Measurements from ENCODE around the gene CCDC30. TPM values are rescaled to one million over a fixed set of nuclear protein-coding genes. Genes with fewer than 3 reads are reported as not detected.

The CCDC30 gene
- total RNA-seq, result 0.25 and 0.26 TPM in 2 replicates

DNA sequence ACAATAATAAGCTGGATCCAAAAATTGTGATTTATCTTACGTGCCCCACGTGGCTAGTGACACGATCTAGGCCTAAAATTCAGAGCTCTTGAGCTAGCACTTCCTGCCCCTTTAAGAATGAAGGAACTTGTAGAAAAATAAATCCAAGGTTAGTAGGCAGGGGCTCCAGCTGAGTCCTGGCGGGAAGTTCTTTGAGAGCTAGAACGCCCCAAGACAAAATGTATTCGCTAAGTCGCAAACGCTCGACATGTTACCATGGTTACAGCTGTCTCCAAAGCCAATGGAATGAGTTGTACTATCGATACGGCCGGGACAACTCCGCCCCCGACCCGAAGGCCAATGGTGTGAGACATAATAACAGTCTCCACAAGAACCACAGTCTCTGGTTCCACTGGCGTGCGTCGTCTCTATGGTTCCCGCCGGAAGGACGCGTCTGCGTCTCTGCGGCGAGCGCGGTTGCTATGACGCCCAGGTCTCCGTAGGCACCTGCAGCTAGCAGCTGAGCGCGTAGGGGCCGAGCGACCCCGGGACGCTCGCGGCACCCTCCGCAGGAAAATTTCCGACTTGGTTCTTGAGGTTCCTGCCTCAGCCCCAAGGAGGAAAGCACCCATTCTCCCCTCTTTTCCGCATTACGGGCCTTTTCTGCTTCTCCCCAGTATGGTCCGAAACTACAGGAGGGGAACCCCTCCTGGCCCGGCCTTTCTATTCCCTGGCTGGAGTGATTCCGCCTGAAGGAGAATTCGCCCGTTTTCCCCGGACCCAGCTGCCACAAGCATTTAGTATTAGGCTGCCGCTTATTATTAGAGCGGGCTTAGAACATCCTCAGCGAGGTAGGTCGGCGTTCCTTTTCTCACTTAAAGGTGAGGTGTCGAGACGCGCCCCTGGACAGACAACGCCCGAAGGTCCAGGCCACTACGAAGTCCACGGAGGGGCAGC is at the start of gene CCDC30:
TSS of gene CCDC30 (plus strand) at position 459 of the 936 bp plus-strand sequence. CDS start 17,266 bp downstream, outside the sequence.
- DNase-seq (ENCODE audit: low read depth in 2 of 2), result peak; percentile 96 to 97

DNA sequence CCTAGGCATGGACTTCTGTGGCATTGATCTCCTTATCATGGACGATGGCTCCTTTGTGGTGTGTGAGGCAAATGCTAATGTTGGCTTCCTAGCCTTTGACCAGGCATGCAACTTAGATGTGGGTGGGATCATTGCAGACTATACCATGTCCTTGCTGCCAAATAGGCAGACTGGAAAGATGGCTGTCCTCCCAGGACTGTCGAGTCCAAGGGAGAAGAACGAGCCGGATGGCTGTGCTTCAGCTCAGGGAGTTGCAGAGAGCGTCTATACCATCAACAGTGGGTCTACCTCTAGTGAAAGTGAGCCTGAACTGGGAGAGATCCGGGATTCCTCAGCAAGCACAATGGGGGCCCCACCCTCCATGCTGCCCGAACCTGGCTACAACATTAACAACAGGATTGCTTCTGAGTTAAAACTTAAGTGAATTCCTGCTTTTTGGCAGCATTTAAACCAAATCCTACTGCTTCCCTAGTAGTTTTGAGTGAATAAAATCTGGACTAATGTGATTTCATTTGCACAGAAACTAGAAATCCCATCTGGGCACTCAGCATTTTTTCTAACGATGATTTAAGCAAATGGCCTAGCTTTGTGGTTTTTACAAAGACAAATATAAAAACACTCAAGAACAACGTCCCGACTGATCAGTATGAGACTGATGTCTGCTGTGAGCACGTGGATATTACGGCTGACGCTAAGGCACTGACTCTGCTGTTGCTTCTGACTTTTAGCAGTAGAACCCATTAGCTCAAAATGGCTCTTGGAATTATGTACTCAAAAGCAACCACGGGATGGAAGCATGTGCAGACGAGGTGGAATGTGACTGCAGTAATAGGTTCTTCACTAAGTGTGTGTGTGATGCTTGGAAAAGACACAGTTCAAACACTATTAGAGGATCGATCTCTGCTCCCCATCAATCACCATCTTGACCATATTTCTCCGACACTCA is 48.3 kb upstream of the CCDC30 start:
- no peak for DNase-seq (ENCODE audit: low read depth in 2 of 2)

GRCh38 chr1:42417166-42417565 is 45.9 kb upstream of the CCDC30 start:
- no peak for DNase-seq (ENCODE audit: low read depth in 2 of 2)

DNA sequence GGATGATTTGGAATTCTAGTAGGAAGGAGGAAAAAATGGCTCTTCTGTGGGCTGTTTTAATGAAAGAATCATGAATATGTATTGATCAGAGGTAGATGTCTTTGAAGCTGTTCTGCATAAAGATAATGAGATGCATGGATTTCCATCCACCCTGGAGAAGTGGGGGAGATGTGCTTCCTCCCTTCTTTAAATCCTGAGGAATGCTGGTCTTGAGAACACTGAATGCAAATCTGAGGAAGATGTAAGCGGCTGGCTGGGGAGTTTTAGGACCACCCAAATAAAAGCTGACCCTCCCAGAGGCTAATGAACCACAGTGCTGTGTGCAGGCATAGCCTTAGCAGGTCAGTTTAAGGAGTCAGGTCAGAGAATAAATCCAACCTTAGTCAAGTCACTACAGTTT is 44.6 kb upstream of the CCDC30 start:
- no peak for DNase-seq (ENCODE audit: low read depth in 2 of 2)

DNA sequence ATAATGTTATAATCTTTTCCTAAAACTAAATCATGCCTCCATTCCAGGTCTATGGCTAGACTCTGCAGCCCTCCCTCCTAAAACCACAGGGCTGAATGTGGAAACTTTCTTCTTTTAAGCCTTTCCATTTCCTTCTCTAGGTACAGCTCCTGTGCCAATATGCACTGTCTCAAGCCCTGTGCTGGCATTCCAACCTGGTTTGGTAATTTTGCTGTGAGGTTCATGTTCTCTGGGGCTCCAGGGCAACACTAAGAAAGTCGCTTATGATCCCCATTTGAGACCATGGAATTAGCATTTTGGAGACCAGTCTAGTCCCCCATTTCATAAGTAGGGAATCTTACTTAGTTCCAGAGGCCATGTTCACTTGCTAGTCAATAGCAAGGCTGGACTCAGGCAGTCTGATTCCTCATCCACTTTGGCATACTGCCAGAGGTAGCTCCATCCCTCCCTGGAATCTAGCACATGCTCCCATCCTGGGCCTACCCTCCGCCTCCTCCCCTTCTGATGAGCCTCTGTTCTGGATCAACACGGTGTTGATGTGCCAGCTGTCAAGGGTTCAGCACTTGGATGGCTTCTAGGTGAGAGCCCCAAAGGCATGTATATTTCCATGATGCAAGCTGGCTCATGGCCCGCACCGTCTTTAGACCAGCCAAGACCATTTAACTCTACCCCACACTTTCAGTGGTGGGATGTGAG is 43.8 kb upstream of the CCDC30 start:
- no peak for DNase-seq (ENCODE audit: low read depth in 2 of 2)

DNA sequence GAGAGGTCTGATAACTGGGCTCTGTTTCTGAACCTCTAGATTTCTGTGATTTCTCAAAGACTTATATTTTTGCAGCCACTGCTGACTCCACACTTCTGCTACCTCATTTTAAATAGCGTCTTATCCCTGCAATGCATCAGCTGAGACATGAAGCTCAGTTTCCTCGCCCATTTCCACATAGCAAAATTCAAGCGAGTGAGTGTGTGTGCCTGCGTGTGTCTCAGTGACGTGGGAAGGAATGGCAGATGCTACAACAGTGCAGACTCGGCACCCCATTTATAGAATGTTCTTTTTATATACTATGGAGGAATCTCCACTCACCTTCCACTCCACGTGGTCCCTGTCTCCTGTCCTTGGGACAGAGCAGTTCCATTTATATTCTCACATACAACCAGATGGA is 43.0 kb upstream of the CCDC30 start:
- no peak for DNase-seq (ENCODE audit: low read depth in 2 of 2)

- peak; percentile 45 to 79 for DNase-seq (ENCODE audit: low read depth in 2 of 2)
Measured at GRCh38 chr1:42420911-42421585, 42.0 kb upstream of the CCDC30 start.

DNA sequence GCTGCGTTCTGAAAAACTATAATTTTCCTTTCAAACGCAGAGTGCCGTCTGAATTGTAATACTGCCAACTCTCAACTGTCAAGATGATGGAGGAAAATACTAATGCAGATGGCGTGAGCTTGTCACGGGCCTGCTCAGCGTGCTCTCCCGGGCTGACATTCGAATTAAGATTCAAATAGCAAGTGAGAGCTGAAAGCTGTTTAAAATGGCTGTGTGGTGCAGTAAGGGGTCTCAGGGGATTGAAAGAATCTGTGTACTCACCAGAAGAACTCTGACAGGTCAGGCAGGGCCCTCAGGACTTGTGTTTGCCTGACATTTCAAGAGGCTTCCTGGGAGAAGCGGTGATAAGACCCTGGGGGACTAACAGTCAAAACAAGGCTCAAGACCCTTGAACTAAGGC is 40.3 kb upstream of the CCDC30 start:
- DNase-seq (ENCODE audit: low read depth in 2 of 2), result no peak

- DNase-seq (ENCODE audit: low read depth in 2 of 2), result no peak
Measured at GRCh38 chr1:42423681-42424080, 39.4 kb upstream of the CCDC30 start.

- no peak for DNase-seq (ENCODE audit: low read depth in 2 of 2)
Measured at GRCh38 chr1:42424201-42424600, 38.9 kb upstream of the CCDC30 start.

- peak in 1 of 2 donors; percentile 75 for DNase-seq (ENCODE audit: low read depth in 2 of 2)
Measured at GRCh38 chr1:42427240-42427639, 35.8 kb upstream of the CCDC30 start.

DNA sequence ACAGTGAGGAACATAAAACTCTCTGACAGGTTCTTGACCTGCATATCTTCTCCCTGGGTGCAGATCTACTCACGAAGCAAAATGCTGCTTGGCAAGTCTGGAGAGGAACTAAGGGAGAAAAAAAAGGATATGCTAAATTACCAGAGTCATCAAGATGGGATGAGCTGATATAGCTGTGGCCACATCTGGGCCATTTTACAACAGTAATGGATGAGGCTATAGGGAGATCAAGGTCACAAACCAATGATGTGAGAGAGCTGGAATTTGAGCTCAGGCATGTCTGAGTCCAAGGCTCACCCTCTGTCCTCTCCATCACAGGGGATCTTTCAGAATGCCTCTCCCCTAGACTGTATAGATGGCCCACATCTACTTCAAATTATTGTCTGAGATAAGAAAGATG is 33.5 kb upstream of the CCDC30 start:
- DNase-seq (ENCODE audit: low read depth in 2 of 2), result no peak

DNA sequence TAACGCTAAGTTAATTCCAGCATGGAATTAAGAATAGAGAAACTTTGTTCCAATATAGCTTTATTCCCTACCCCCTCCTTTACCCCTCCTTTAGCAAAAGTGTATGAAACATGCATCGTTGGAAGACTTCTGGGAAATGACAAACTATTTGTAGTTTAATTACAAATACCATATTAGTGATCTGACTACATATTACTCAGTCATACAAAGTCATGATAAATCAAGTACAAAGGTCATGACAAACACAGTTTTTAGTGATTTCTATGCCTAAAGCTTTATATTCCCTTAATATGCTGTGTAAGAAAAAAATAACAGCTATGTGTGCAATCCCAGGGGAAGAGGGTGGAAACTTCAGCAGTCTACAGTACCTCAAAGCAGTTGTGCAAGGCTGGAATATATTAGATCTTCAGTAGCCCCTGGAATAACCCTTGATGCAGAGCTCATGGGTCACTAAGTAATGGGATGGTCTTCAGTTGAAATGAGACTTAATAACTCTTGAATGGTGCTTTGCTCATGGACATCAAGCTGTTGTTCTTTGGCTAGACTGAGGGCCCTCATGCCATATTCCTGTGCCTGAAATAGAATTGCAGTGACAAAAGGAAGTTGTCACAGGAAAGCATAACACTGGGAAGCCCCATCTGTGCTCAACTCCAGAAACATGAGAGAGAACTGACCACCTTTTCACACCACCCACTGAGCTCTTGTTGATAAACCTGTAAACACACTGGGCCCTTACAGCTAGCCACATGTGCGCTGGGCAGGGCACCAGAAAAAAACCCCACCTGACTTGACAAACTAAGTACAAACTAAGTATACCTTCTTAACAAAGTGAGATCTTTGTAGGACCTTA is 32.6 kb upstream of the CCDC30 start:
- peak; percentile 74 to 91 for DNase-seq (ENCODE audit: low read depth in 2 of 2)

DNA sequence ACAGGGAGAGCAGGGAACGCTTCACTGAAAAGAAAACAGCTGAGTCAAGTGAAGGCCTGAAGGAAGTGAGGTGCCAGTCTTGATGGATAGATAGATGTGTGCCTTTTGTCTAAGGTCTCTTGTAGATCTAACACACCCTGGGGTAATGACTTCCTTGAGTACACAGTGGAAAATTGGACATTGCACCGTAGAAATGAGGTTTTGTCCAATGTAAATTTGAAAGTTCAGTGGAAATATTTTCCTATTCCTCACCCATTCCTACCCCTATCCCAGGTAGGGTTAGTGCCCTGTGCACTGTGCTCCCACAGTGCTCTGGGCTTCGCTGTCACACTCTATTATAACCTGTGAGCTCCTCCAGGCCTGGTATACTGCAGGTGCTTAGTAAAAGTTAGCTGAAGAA is 31.6 kb upstream of the CCDC30 start:
- DNase-seq (ENCODE audit: low read depth in 2 of 2), result no peak

DNA sequence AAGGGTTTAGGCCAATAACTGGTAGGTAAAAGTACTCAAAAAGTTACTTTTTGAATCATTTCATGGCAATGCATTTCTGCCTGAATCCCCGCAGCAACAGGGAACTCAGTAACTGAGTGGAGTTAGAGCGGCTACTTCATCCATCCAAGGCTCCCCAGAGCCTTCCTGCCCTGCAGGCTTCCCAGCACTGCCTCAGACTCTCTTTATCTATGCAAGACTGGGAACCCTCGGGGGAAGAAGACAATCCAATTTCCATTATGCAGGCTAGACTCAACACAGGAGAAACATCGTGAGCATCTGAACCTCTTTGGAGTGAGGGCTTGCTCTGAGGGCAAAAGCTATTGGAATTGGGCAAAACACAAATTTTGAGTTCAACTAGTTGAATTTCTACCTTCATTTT is 30.4 kb upstream of the CCDC30 start:
- no peak for DNase-seq (ENCODE audit: low read depth in 2 of 2)

DNA sequence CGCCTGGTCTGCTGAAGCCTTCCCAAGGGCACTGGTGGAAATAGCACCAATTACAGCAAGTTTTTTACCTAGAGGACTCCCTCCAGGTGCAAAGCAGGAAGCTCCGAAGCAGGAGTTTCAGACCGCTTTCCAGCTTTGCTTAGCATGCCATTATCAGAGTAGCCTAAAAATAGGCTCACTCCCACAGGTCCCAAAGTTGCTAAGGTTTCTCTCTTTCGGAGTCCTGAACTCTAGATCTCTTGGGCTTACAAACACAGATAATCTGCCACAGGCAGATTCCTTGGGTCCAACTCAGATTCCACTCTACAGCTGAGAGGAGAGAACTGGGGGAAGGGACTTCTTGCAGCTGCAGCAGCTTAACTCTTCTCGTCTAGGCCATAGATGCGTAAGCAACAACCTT is 29.7 kb upstream of the CCDC30 start:
- DNase-seq (ENCODE audit: low read depth in 2 of 2), result no peak

- no peak for DNase-seq (ENCODE audit: low read depth in 2 of 2)
Measured at GRCh38 chr1:42434340-42434739, 28.7 kb upstream of the CCDC30 start.

- peak; percentile 81 to 90 for DNase-seq (ENCODE audit: low read depth in 2 of 2)
Measured at GRCh38 chr1:42439940-42440339, 23.1 kb upstream of the CCDC30 start.

DNA sequence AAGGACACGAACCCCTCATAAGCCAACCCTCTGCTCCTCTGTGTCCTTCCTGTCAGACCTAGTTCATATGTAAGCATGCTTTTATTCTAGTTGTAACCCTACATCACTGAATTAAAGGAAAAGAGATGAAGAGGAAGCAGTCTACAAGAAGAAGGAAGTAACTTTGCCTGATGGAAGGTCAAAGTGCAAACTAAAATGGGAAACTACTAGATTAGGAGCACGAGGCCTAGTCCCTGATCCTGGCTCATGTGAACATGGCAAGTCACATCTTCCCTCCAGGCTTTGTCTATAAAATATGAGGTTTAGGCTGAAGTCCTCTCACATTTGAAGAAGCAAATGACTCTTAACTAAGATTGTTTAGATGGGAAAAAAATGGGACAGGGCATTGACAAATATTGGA is 20.4 kb upstream of the CCDC30 start:
- DNase-seq (ENCODE audit: low read depth in 2 of 2), result no peak

- no peak for DNase-seq (ENCODE audit: low read depth in 2 of 2)
Measured at GRCh38 chr1:42449256-42449655, 13.8 kb upstream of the CCDC30 start.

Measured in dermis microvascular lymphatic vessel endothelial cell (primary cell).